ENCODE results near the gene COASY. TPM values are rescaled to one million over a fixed set of nuclear protein-coding genes. Genes with fewer than 3 reads are reported as not detected.
"Not testable (repeated sequence)": the region's sequence is repeated elsewhere in the genome, so short reads cannot be mapped to it uniquely, and the experiment has no call there.

The COASY gene
- polyA plus RNA-seq, 4 donors, result 31.8 to 67.0 (median 48.0) TPM

DNA sequence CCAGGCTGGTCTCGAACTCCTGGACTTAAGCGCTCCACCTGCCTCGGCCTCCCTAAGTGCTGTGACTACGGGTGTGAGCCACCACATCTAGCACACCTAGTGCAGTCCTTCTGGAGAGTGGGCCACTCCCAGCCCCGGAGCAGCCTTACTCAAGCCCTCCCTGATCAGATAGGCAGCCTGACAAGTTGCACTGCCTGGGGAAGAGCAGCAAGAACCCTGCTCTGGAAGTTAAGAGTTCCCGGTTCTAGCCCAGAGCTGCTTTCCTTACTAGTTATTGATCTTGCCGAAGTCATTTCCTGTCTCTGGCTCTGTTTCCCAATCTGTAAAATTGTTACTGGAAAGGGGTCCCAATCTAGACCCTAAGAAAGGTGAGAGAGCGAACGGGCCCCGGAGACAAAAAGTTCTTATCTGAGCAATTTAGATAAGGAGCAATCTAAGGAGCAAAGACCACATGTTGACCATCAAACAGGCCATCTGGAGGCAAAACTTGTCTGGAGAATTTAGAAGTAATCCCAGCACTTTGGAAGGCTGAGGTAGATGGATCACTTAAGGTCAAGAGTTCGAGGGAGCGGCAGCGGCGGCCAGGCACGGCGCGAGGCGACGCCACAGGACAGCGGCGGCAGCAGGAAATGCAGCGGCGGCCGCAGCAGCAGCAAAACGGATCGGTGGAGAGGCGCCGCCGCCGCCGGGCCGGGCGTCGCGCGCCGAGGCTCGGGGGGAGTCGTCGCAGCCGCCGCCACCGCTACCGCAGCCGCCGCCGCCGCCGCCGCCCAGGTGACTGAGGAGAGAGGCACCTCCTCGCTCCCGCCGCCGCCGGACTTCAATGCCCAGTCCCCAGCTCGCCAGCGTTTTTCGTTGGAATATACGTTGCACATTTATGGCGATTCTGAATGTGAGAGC, 30.2 kb upstream of the COASY start:
- no peak for DNase-seq (ENCODE audit: low read depth in 4 of 4, low spot score in 3 of 4)

GRCh38 chr17:42535155-42536047, 26.5 kb upstream of the COASY start:
- DNase-seq (ENCODE audit: low read depth in 4 of 4, low spot score in 3 of 4), result no peak

- peak in 1 of 4 donors; percentile 70 for DNase-seq (ENCODE audit: low read depth in 4 of 4, low spot score in 3 of 4)
These were observed 25.9 kb upstream of the COASY start, which contains the start of gene NAGLU for GRCh38 chr17:42536048-42536371. NAGLU (plus strand) TSS chr17:42536241; CDS start chr17:42536273, 32 bp downstream.

- DNase-seq (ENCODE audit: low read depth in 4 of 4, low spot score in 3 of 4), result no peak
These were observed 25.4 kb upstream of the COASY start for GRCh38 chr17:42536372-42537155.

GRCh38 chr17:42537156-42537805, 24.7 kb upstream of the COASY start:
- no peak for DNase-seq (ENCODE audit: low read depth in 4 of 4, low spot score in 3 of 4)

- DNase-seq (ENCODE audit: low read depth in 4 of 4, low spot score in 3 of 4), result no peak
These were observed 24.0 kb upstream of the COASY start for GRCh38 chr17:42537826-42538451.

DNA sequence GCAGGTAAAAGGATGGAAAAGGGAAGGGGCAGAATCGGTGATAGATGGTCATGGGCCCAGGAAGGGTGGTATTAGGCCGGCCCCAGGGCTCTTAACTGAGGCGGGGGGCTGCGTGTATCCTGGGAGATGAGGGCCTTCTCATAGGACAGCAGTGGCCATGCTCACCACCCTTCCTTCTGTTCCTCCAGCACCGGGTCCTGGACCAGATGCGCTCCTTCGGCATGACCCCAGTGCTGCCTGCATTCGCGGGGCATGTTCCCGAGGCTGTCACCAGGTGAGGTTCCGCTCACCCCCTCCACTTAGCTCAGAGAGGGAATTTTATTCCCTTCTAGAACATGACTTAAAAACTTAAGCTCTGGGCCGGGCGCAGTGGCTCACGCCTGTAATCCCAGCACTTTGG, 23.5 kb upstream of the COASY start:
- DNase-seq (ENCODE audit: low read depth in 4 of 4, low spot score in 3 of 4), result no peak

DNA sequence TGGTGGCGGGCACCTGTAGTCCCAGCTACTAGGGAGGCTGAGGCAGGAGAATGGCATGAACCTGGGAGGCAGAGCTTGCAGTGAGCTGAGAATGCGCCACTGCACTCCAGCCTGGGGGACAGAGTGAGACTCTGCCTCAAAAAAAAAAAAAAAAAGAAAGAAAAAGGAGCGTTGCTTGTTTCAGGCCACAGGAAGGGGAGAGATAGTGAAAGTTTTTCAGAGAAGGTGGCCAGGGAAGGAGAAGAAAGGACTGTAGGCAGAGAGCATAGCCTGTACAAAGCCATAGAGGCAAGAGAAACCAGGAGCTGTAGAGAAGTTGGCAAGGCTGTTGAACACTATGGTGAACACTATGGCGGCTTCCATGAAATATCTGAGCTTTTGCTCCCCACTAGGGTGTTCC, 21.4 kb upstream of the COASY start:
- DNase-seq (ENCODE audit: low read depth in 4 of 4, low spot score in 3 of 4), result not testable (repeated sequence)

DNA sequence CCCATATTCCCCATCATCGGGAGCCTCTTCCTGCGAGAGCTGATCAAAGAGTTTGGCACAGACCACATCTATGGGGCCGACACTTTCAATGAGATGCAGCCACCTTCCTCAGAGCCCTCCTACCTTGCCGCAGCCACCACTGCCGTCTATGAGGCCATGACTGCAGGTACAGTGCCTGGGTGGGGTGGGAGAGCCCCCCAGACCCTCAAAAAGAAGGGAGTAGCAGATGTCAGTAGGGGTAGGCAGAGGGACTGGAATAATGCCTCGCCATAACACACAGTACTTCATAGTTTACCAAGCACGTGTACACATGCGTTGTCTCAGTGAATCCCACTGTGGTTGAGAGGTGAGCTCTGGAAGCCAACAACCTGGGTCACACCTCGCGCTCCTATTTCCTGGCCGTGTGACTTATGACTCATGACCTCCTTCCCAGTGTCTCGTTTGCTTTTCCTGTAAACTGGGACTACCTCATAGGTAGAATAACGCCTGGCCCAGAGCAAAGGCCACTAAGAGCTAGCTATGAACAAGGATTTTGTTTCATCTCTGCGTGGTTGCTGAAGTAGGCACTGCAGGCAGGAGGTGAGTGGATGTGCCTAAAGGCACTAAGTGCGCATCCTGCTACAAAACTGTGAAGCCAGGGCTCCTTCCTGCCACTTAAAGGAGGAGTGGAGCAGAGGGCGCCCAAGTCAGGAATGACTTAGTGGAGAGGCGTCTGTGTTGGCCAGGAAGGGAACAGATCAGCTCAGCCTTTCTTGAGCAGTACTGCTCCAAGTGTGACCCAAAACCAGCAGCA, 20.7 kb upstream of the COASY start:
- DNase-seq (ENCODE audit: low read depth in 4 of 4, low spot score in 3 of 4), result no peak

GRCh38 chr17:42543190-42544079, 18.5 kb upstream of the COASY start:
- DNase-seq (ENCODE audit: low read depth in 4 of 4, low spot score in 3 of 4), result no peak

- DNase-seq (ENCODE audit: low read depth in 4 of 4, low spot score in 3 of 4), result no peak
These were observed 17.1 kb upstream of the COASY start for GRCh38 chr17:42544874-42545283.

- not testable (repeated sequence) for DNase-seq (ENCODE audit: low read depth in 4 of 4, low spot score in 3 of 4)
These were observed 16.0 kb upstream of the COASY start for GRCh38 chr17:42545755-42546505.

DNA sequence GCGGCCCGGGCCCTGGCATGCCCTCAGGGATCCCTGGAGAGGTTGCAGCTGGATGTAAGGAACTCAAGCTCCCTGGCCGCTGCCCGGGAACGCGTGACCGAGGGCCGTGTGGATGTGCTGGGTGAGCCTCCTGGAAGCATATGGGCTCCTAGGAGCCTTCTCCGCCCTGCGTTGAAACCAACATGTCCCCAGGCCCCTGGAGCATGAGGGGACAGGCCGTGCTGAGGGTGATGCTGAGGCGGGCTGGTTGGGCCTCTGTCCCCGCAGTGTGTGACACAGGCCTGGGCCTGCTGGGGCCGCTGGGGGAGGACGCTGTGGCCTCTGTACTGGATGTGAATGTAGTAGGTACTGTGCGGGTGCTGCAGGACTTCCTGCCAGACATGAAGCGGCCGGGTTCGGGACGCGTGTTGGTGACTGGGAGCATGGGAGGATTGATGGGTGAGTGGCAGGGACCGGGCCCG, 14.9 kb upstream of the COASY start:
- no peak for DNase-seq (ENCODE audit: low read depth in 4 of 4, low spot score in 3 of 4)

- no peak for DNase-seq (ENCODE audit: low read depth in 4 of 4, low spot score in 3 of 4)
These were observed 14.3 kb upstream of the COASY start for GRCh38 chr17:42547698-42548069.

DNA sequence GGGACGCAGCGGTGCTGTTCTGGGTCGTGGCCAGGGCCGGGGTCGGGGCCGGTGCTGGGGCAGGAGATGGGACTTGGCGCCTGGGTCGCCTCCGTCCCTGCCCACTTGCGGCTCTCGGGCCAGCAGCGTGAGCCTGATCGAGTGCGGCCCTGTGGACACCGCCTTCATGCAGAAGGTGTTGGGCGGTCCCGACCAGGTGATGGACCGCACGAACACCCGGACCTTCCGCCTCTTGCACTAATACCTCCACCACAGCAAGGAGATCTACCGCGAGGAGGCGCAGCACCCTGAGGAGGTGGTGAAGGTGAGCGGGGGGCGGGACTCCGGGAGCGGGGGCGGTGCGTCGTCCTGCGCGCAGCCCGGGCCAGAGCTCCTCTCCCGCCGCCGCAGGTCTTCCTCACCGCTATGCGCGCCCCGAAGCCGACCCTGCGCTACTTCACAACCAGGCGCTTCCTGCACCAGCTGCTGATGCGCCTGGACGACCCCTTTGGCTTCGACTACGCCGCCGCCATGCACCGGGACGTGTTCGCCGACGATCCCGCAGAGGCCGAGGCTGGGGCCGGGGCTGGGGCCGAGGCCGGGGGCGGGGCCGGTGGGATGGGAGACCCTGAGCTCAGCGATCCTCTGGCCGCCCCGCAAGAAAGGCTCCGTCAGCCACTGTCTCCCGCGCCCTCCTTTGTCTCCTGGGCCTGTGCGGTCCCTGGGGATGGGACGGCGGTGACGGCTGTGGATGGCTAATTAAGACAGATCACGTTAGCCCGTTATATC, 13.7 kb upstream of the COASY start:
- no peak for DNase-seq (ENCODE audit: low read depth in 4 of 4, low spot score in 3 of 4)

DNA sequence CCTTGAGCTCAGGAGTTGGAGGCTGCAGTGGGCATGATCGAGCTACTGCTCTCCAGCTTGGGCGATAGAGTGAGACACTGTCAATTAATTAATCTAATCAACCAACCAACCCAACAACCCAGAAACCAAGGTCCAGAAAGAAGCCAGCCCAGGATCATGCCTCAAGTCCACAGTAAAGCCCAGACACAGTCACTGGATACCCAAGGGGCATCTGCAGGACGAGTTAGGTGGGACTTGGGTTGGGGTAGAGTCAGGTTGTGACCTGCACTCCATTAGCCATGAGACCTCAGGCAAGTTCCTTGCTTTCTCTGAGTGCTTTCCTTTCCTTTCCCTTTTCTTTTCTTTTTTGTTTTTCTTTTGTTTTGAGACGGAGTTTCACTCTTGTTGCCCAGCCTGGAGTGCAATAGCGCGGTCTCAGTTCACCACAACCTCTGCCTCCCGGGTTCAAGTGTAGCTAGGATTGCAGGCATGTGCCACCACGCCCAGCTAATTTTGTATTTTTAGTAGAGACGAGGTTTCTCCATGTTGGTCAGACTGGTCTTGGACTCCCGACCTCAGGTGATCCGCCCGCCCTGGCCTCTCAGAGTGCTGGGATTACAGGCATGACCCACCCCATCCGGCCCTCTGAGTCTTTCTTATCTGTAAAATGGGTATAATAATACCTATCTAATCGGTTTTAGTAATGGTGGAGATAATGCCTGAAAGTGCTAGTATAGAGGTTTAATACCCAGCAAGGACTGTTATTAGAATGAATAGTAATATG, 12.8 kb upstream of the COASY start:
- no peak for DNase-seq (ENCODE audit: low read depth in 4 of 4, low spot score in 3 of 4)
